ENCODE results near the gene SLF2.

GRCh38 chr10:100978121-100978900, 65.5 kb downstream of the SLF2 start:
- TF ChIP-seq YY1 (IDR thresholded peaks at IDR 0.05; ENCODE audit: insufficient read depth, insufficient read length) (no peak), ZNF274 (IDR thresholded peaks at IDR 0.05; ENCODE audit: low read depth, low read length) (no peak), SUZ12 (IDR thresholded peaks at IDR 0.05; ENCODE audit: extremely low read depth, insufficient read depth, insufficient read length) (no peak)
